ENCODE measurements around the gene NCAPD2.

Gene NCAPD2

GRCh38 chr12:6523708-6524107 is 29.8 kb downstream of the NCAPD2 start:
- DNase-seq: no peak
- 93% methylated on average over 3 of the region's 3 CpGs for WGBS
- Histone ChIP-seq H3K4me2 (ENCODE audit: low read length, poor library complexity, severe bottlenecking) (no peak overlapping the region), H4K91ac (ENCODE audit: low read length) (no peak overlapping the region), H3K36me3 (ENCODE audit: control insufficient read depth in 1 of 2, insufficient read depth in 2 of 2, low read depth in 1 of 2, low read length in 2 of 2) (peaks cover 74 to 91% of the 10 kb centered on the region in 2 experiments), H3K4ac (ENCODE audit: low read depth in 1 of 2, low read length in 2 of 2) (no peak overlapping the region), H2AFZ (ENCODE audit: low read depth, low read length) (no peak overlapping the region), H2BK5ac (ENCODE audit: low read depth, low read length, poor library complexity, severe bottlenecking) (no peak overlapping the region), H2BK120ac (ENCODE audit: low read depth, low read length) (no peak overlapping the region), H3K23ac (ENCODE audit: low read length in 2 of 2) (no peak overlapping the region), H3K18ac (ENCODE audit: low read depth in 1 of 2, low read length in 2 of 2) (no peak overlapping the region), H2BK15ac (ENCODE audit: low read depth, poor library complexity, severe bottlenecking) (no peak overlapping the region), H3K14ac (ENCODE audit: low read length in 2 of 2) (no peak overlapping the region), H2BK12ac (ENCODE audit: low read length in 2 of 2) (no peak overlapping the region), H3K9ac (ENCODE audit: low read length) (no peak overlapping the region), H3K27ac (ENCODE audit: low read length, poor library complexity, severe bottlenecking) (no peak overlapping the region), H2AK5ac (ENCODE audit: low read length, severe bottlenecking) (no peak overlapping the region), H3K27me3 (ENCODE audit: control insufficient read depth in 1 of 2, insufficient read depth in 1 of 2, low read length in 2 of 2) (no peaks in the 10 kb centered on the region), H3K4me1 (ENCODE audit: control insufficient read depth, insufficient read depth, low read depth, low read length) (no peaks in the 10 kb centered on the region), H3K9me3 (ENCODE audit: control insufficient read depth, low read length) (no peaks in the 10 kb centered on the region), H3K4me3 (ENCODE audit: insufficient read depth in 1 of 2, low read depth in 1 of 2, low read length in 2 of 2) (no peak overlapping the region), H3K79me1 (replicated peaks; ENCODE audit: low read length, poor library complexity, severe bottlenecking) (peaks cover 29% of the 10 kb centered on the region), H4K8ac (ENCODE audit: low read length) (no peak overlapping the region)

- Histone ChIP-seq H2AK5ac (ENCODE audit: low read length, severe bottlenecking) (no peak overlapping the region), H2BK5ac (ENCODE audit: low read depth, low read length, poor library complexity, severe bottlenecking) (no peak overlapping the region), H3K9me3 (ENCODE audit: control insufficient read depth, low read length) (no peaks in the 10 kb centered on the region), H2BK12ac (ENCODE audit: low read length in 2 of 2) (no peak overlapping the region), H3K4ac (ENCODE audit: low read depth in 1 of 2, low read length in 2 of 2) (no peak overlapping the region), H3K4me1 (ENCODE audit: control insufficient read depth, insufficient read depth, low read depth, low read length) (no peaks in the 10 kb centered on the region), H2AFZ (ENCODE audit: low read depth, low read length) (no peak overlapping the region), H3K4me2 (ENCODE audit: low read length, poor library complexity, severe bottlenecking) (no peak overlapping the region), H3K36me3 (ENCODE audit: control insufficient read depth in 1 of 2, insufficient read depth in 2 of 2, low read depth in 1 of 2, low read length in 2 of 2) (peaks cover 77 to 94% of the 10 kb centered on the region in 2 experiments), H2BK15ac (ENCODE audit: low read depth, poor library complexity, severe bottlenecking) (no peak overlapping the region), H3K23ac (ENCODE audit: low read length in 2 of 2) (no peak overlapping the region), H3K27ac (ENCODE audit: low read length, poor library complexity, severe bottlenecking) (no peak overlapping the region), H3K9ac (ENCODE audit: low read length) (no peak overlapping the region), H3K4me3 (ENCODE audit: insufficient read depth in 1 of 2, low read depth in 1 of 2, low read length in 2 of 2) (no peak overlapping the region), H3K18ac (ENCODE audit: low read depth in 1 of 2, low read length in 2 of 2) (no peak overlapping the region), H4K8ac (ENCODE audit: low read length) (no peak overlapping the region), H3K27me3 (ENCODE audit: control insufficient read depth in 1 of 2, insufficient read depth in 1 of 2, low read length in 2 of 2) (no peaks in the 10 kb centered on the region), H2BK120ac (ENCODE audit: low read depth, low read length) (no peak overlapping the region), H3K14ac (ENCODE audit: low read length in 2 of 2) (no peak overlapping the region), H3K79me1 (replicated peaks; ENCODE audit: low read length, poor library complexity, severe bottlenecking) (peaks cover 29% of the 10 kb centered on the region), H4K91ac (ENCODE audit: low read length) (no peak overlapping the region)
- 98% methylated on average over 5 of the region's 5 CpGs for WGBS
- DNase-seq: no peak
Observed at GRCh38 chr12:6524648-6525047, 30.7 kb downstream of the NCAPD2 start.

DNA sequence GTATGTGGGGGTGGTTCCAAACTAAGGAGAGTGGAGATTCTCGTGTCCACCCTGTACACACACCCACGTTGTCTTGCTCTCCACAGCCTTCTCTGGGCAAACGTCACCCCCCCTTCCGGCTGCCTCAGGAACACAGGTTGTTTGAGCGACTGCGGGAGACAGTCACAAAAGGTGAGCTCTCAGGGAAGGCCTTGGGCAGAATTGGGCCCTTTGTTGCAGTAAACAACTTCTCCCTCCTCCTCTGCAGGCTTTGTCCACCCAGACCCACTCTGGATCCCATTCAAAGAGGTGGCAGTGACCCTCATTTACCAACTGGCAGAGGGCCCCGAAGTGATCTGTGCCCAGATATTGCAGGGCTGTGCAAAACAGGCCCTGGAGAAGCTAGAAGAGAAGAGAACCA is 32.3 kb downstream of the NCAPD2 start:
- Histone ChIP-seq H3K79me1 (replicated peaks; ENCODE audit: low read length, poor library complexity, severe bottlenecking) (peaks cover 31% of the 10 kb centered on the region), H4K91ac (ENCODE audit: low read length) (no peak overlapping the region), H3K9ac (ENCODE audit: low read length) (no peak overlapping the region), H2BK15ac (ENCODE audit: low read depth, poor library complexity, severe bottlenecking) (no peak overlapping the region), H2BK120ac (ENCODE audit: low read depth, low read length) (no peak overlapping the region), H3K4me3 (ENCODE audit: insufficient read depth in 1 of 2, low read depth in 1 of 2, low read length in 2 of 2) (no peak overlapping the region), H4K8ac (ENCODE audit: low read length) (no peak overlapping the region), H3K18ac (ENCODE audit: low read depth in 1 of 2, low read length in 2 of 2) (no peak overlapping the region), H3K36me3 (ENCODE audit: control insufficient read depth in 1 of 2, insufficient read depth in 2 of 2, low read depth in 1 of 2, low read length in 2 of 2) (peaks cover 78 to 98% of the 10 kb centered on the region in 2 experiments), H2AFZ (ENCODE audit: low read depth, low read length) (no peak overlapping the region), H3K9me3 (ENCODE audit: control insufficient read depth, low read length) (no peaks in the 10 kb centered on the region), H2BK12ac (ENCODE audit: low read length in 2 of 2) (no peak overlapping the region), H3K27ac (ENCODE audit: low read length, poor library complexity, severe bottlenecking) (no peak overlapping the region), H3K4me2 (ENCODE audit: low read length, poor library complexity, severe bottlenecking) (no peak overlapping the region), H3K23ac (ENCODE audit: low read length in 2 of 2) (no peak overlapping the region), H3K14ac (ENCODE audit: low read length in 2 of 2) (no peak overlapping the region), H3K4ac (ENCODE audit: low read depth in 1 of 2, low read length in 2 of 2) (no peak overlapping the region), H3K27me3 (ENCODE audit: control insufficient read depth in 1 of 2, insufficient read depth in 1 of 2, low read length in 2 of 2) (no peaks in the 10 kb centered on the region), H2AK5ac (ENCODE audit: low read length, severe bottlenecking) (no peak overlapping the region), H3K4me1 (ENCODE audit: control insufficient read depth, insufficient read depth, low read depth, low read length) (no peaks in the 10 kb centered on the region), H2BK5ac (ENCODE audit: low read depth, low read length, poor library complexity, severe bottlenecking) (no peak overlapping the region)
- DNase-seq: no peak
- 98% methylated on average over 7 of the region's 7 CpGs for WGBS

- Histone ChIP-seq H3K27me3 (ENCODE audit: control insufficient read depth in 1 of 2, insufficient read depth in 1 of 2, low read length in 2 of 2) (no peaks in the 10 kb centered on the region), H2AFZ (ENCODE audit: low read depth, low read length) (no peak overlapping the region), H3K36me3 (ENCODE audit: control insufficient read depth in 1 of 2, insufficient read depth in 2 of 2, low read depth in 1 of 2, low read length in 2 of 2) (peaks cover 72 to 92% of the 10 kb centered on the region in 2 experiments), H4K91ac (ENCODE audit: low read length) (no peak overlapping the region), H4K8ac (ENCODE audit: low read length) (no peak overlapping the region), H2BK12ac (ENCODE audit: low read length in 2 of 2) (no peak overlapping the region), H3K23ac (ENCODE audit: low read length in 2 of 2) (no peak overlapping the region), H3K9ac (ENCODE audit: low read length) (no peak overlapping the region), H2BK5ac (ENCODE audit: low read depth, low read length, poor library complexity, severe bottlenecking) (no peak overlapping the region), H3K9me3 (ENCODE audit: control insufficient read depth, low read length) (no peaks in the 10 kb centered on the region), H3K4me2 (ENCODE audit: low read length, poor library complexity, severe bottlenecking) (no peak overlapping the region), H2BK15ac (ENCODE audit: low read depth, poor library complexity, severe bottlenecking) (no peak overlapping the region), H3K4me3 (ENCODE audit: insufficient read depth in 1 of 2, low read depth in 1 of 2, low read length in 2 of 2) (no peak overlapping the region), H3K79me1 (replicated peaks; ENCODE audit: low read length, poor library complexity, severe bottlenecking) (peaks cover 27% of the 10 kb centered on the region), H3K4ac (ENCODE audit: low read depth in 1 of 2, low read length in 2 of 2) (no peak overlapping the region), H3K14ac (ENCODE audit: low read length in 2 of 2) (no peak overlapping the region), H3K27ac (ENCODE audit: low read length, poor library complexity, severe bottlenecking) (no peak overlapping the region), H2BK120ac (ENCODE audit: low read depth, low read length) (no peak overlapping the region), H3K4me1 (ENCODE audit: control insufficient read depth, insufficient read depth, low read depth, low read length) (peaks cover 3% of the 10 kb centered on the region), H2AK5ac (ENCODE audit: low read length, severe bottlenecking) (no peak overlapping the region), H3K18ac (ENCODE audit: low read depth in 1 of 2, low read length in 2 of 2) (no peak overlapping the region)
- DNase-seq: no peak
- WGBS: 97% methylated on average over 19 of the region's 19 CpGs
Observed at GRCh38 chr12:6526766-6527525, 33.0 kb downstream of the NCAPD2 start.

Data from mesenchymal stem cell (in vitro differentiated cells and primary cell).